D721Med (cell line): ENCODE results near the gene NCKAP5L.

Experiments used
- DNase-seq: peaks from one replicate; pipeline ENCODE4 v3.0.0; 2011; ENCODE audit warnings: low spot score; ENCODE audit not compliant: insufficient read length
- FAIRE-seq: peaks from 2 replicates; lab custom pipeline; 2011; peaks lifted over from hg19 to GRCh38; lab: Jason Lieb, UNC
- TF ChIP-seq, protein P1 (sequence below): IDR thresholded peaks from 2 replicates; pipeline ENCODE4 v1.5.1; 2012; ENCODE audit warnings: mild to moderate bottlenecking, control low read depth; ENCODE audit not compliant: insufficient read depth; ENCODE audit errors: missing control alignments

The NCKAP5L gene

DNA sequence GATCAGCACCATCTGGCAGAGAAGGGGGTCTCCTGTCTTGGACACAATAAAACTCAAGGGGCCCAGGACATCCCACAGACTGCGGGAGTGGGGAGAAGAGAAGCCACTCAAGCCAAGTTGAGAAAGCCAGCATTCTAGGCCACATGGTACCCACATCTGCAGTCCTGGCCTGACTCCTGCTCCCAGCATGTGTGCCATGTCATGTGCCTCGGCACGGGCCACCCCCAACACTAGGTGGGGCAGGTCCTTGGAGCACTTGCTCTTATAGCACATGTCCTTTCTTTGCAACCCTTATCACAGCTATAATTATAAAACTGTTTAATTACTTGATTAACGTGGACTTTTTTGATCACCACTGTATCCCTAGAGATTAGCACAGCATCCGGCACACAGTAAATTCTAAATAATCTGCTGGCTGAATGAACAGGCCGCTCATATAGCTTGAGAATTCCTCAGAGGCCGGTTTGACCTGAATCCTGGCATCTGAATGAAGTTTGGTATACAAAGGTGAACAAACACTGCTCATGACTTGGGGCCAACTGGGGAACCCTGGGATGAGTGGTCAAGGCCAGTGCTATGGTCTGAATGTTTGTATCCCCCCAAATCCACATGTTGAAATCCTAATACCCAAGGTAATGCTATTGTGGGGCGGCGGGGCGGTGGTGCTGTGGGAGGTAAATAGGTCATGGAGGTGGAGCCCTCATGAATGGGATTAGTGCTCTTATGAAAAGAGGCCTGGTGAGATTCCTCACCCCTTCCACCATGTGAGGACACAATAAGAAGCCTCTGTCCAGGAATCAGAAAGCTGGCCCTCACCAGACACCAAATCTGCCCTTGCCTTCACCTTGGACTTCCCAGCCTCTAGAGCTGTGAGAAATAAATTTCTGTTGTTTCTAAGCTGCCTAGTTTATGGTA is 6.6 kb downstream of the NCKAP5L start:
- TF ChIP-seq, protein P1, sequence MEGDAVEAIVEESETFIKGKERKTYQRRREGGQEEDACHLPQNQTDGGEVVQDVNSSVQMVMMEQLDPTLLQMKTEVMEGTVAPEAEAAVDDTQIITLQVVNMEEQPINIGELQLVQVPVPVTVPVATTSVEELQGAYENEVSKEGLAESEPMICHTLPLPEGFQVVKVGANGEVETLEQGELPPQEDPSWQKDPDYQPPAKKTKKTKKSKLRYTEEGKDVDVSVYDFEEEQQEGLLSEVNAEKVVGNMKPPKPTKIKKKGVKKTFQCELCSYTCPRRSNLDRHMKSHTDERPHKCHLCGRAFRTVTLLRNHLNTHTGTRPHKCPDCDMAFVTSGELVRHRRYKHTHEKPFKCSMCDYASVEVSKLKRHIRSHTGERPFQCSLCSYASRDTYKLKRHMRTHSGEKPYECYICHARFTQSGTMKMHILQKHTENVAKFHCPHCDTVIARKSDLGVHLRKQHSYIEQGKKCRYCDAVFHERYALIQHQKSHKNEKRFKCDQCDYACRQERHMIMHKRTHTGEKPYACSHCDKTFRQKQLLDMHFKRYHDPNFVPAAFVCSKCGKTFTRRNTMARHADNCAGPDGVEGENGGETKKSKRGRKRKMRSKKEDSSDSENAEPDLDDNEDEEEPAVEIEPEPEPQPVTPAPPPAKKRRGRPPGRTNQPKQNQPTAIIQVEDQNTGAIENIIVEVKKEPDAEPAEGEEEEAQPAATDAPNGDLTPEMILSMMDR = no peak
- FAIRE-seq = no peak

DNA sequence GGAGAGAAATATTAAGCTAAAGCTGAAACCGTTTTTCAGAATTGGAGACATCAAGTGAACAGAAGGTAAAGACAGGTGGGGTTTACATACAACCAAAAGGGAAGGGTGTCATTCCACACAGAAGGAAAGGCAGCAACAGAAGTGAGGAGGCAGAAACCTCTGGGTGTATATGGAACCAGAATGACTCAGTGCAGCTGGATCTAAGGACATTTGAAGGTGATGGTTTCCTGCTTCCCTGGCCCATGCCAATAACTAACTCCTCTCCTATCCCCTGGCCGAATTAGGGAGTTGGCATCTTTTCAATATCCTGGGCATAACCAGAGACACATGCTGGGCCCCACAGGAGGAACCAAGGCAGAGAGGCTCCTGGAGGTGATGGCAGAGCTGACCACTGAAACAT is 8.4 kb downstream of the NCKAP5L start:
- no peak for FAIRE-seq
- TF ChIP-seq, protein P1 = no peak
- DNase-seq = no peak

More for the DNA sequence above, 6.6 kb downstream of the NCKAP5L start:
- DNase-seq = no peak

DNA sequence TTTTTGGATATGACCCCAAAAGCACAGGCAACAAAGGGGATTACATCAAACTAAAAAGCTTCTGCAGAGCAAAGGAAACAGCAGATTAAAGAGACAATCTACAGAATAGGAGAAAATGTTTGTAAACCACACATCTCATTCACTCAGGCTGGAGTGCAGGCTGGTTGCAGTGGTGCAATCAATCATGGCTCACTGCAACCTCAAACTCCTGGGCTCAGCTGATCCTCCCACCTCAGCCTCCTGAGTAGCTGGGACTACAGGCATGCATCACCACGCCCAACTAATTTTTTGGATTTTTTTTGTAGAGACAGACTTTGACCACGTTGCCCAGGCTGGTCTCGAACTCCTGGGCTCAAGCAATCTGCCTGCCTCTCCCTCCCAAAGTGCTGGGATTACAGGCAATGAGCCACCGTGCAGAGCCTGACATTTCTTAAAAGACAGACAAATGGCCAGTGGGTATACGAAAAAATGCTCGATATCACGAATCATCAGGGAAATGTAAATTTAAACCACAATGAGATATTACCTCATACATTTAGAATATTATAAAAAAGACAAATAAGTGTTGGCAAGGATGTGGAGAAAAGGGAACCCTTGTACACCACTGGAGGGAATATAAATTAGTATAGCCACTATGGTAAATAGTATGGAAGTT is 9.8 kb downstream of the NCKAP5L start:
- FAIRE-seq (no peak), DNase-seq (no peak)
- TF ChIP-seq, protein P1 = no peak

DNA sequence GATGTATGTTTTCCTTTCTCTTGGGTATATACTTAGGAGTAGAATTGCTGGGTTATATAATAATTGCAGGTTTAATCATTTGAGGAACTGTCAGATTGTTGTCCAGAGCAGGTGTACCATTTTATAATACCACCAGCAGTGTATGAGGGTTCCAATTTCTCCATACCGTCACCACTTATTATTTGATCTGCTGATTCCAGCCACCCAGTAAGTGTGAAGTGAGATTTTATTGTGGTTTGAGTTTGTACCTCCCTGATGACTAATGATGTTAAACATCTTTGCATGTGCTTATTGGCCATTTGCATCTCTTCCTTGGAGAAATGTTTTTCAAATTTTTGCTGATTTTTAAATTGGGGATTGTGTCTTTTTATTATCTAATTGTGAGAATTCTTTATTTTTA is 15.1 kb downstream of the NCKAP5L start:
- TF ChIP-seq, protein P1 = no peak
- no peak for DNase-seq
- FAIRE-seq = no peak

DNA sequence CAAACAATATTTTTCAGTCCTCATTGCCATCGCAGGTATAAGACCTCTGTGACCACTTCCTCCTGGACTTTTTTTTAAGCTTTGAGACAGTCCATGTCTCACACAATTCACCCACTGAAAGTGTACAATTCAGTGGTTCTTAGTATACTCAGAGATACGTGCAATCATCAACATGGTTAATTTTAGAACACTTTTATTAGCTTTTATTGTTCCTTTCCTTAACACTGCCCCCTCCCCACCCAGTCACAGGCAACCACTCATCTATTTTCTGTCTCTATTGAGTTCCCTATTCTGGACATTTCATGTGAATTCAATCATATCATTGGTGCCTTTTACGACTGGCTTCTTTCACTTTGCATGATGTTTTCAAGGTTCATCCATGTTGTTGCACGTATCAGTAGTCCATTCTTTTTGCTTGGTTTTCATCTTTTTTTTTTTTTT is 16.2 kb downstream of the NCKAP5L start:
- DNase-seq = no peak
- FAIRE-seq = no peak
- TF ChIP-seq, protein P1 = no peak

DNA sequence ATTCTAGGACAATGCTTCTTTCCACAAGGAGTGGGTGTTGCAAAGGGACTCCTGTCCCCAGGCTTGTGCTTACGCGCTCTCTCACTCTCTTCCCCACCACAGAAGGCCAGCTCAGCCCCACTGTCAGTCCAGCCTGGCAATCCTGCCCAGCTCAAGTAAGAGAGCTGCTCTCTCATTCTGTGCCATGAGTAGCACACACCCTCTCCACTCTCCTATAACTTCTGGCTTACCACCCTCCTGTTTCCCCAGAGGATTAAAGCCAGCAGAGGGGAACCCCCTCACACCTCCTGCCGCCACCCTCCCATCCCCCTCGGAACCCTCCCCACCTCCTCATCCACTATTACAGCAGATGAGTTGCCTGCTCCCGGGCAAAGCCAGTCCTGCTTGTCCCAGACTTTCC is 17.1 kb downstream of the NCKAP5L start:
- TF ChIP-seq, protein P1 = no peak
- no peak for FAIRE-seq
- no peak for DNase-seq

DNA sequence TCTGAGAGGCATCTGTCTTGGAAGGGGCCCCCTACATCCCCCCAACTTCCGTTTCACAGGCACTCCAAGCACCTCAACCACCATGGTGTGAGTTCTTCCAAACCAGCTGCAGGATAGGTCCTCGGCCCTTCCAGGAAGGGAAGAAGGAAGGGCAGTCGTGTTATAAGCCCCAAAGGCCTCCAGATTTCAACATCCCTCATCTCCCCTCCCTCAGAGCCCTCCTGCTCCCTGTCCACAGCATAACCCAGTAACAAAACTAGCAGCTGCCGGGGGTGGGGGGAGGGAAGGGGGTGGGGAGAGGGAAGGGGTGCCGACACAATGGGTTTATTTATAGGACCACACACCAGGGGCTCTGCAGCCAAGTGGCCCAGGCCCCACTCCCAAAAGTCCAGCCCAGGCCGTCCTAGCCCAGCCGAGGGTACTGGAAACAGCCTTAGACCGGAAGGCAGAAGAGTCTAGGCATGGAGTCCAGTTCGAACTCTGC is 18.3 kb downstream of the NCKAP5L start:
- no peak for DNase-seq
- TF ChIP-seq, protein P1 = no peak
- no peak for FAIRE-seq
